Tibial artery (tissue), 4 donors: Measurements from ENCODE around the gene DSCAM.

ENCODE experiments used
- DNase-seq, 2 donors: peaks; one replicate each; pipeline ENCODE4 v3.0.0-alpha.2; 2019
- H3K27ac ChIP-seq, 2 donors: fragments of 200-600 bp; sonication (generic) in 1 of 2; 1 replicate in 1 of 2; 2 replicates in 1 of 2; pipeline ENCODE4 v1.5.1; 2018 to 2019; ENCODE audit warnings: mild to moderate bottlenecking in 1 of 2
- H3K27me3 ChIP-seq, 2 donors: fragments of 200-600 bp; sonication (generic) in 1 of 2; one replicate each; pipeline versions ENCODE4 v1.5.1 to v1.6.0; 2016 to 2019
- H3K36me3 ChIP-seq, 3 donors: fragments of 200-600 bp; sonication (generic) in 2 of 3; one replicate each; pipeline ENCODE4 v1.5.1; 2016 to 2019; ENCODE audit warnings: mild to moderate bottlenecking in 2 of 3
- H3K4me1 ChIP-seq, 4 donors: fragments of 200-600 bp; sonication (generic) in 2 of 4; 1 replicate in 3 of 4; 2 replicates in 1 of 4; pipeline ENCODE4 v1.5.1; 2016 to 2019
- H3K4me3 ChIP-seq, 2 donors: fragments of 200-600 bp; sonication (generic) in 1 of 2; 1 replicate in 1 of 2; 2 replicates in 1 of 2; pipeline ENCODE4 v1.5.1; 2018 to 2019; ENCODE audit warnings: mild to moderate bottlenecking in 2 of 2
- H3K9me3 ChIP-seq, 3 donors: fragments of 200-600 bp; sonication (generic) in 1 of 3; one replicate each; pipeline ENCODE4 v1.5.1; 2016 to 2019
- intact Hi-C: fragments of 100-400 bp; cut with DNase I; formaldehyde crosslinking; loops from one replicate; pipeline ENCODE4 v1.15.0; 2023; ENCODE audit warnings: low total_unique reads
- TF ChIP-seq, protein P1 (sequence below), 2 experiments: fragments of 200-600 bp in 1 of 2; fragments of 450-650 bp in 1 of 2; IDR thresholded peaks; one replicate each; pipeline ENCODE4 v1.5.1; 2017 to 2019; ENCODE audit warnings: antibody characterized with exemption in 2 of 2, mild to moderate bottlenecking in 1 of 2, moderate library complexity in 1 of 2

Gene DSCAM

DNA sequence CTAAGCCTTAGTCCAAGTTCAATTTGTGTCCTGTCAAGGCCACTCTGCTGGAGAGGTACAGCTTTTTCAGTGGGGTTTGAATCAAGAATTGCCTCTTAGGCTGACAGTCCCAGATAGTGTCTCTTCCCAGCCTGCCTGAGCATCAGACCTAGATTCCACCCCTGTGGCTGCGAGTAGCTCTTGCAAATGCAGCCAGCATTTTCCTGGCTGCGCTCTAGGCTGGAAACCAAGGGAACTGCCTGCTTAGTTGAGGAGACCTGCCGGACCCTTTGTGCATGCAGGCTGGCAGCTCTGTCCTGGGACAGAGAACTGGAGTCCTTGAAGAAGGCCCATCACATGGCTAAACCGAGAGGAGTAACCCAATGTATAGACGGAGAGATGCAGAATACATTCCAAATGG lies 686.0 kb downstream of the DSCAM start:
- intact Hi-C loops: no loop called here
- Histone ChIP-seq H3K4me1 (no peaks in the 10 kb centered on the region), H3K4me3 (no peak overlapping the region), H3K27me3 (no peaks in the 10 kb centered on the region), H3K9me3 (no peaks in the 10 kb centered on the region), H3K27ac (no peak overlapping the region), H3K36me3 (no peaks in the 10 kb centered on the region)
- DNase-seq: no peak
- TF ChIP-seq, protein P1, sequence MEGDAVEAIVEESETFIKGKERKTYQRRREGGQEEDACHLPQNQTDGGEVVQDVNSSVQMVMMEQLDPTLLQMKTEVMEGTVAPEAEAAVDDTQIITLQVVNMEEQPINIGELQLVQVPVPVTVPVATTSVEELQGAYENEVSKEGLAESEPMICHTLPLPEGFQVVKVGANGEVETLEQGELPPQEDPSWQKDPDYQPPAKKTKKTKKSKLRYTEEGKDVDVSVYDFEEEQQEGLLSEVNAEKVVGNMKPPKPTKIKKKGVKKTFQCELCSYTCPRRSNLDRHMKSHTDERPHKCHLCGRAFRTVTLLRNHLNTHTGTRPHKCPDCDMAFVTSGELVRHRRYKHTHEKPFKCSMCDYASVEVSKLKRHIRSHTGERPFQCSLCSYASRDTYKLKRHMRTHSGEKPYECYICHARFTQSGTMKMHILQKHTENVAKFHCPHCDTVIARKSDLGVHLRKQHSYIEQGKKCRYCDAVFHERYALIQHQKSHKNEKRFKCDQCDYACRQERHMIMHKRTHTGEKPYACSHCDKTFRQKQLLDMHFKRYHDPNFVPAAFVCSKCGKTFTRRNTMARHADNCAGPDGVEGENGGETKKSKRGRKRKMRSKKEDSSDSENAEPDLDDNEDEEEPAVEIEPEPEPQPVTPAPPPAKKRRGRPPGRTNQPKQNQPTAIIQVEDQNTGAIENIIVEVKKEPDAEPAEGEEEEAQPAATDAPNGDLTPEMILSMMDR (IDR thresholded peaks at IDR 0.05): no peak

DNA sequence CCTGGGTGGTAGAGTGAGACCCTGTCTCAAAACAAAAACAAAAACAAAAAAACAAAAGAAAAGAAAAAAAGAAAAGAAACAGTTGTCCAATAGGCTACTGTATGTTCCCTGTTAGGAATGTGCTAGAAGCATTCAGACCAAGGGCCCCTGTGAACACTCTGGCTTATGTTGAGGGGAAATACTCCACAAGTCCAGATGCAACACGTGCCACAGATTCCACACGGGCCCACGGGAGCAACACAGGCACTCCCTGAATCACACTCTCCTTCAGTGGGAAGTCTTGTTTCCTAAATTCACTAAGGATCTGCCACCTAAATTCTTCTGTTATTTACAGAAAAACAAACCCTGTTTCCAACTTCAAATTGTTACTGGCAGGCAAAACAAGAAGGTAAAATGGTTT lies 688.6 kb downstream of the DSCAM start:
- peaks cover 0 to 2% of the 10 kb centered on the region in 2 donors for H3K27me3 ChIP-seq
- DNase-seq: no peak
- intact Hi-C loops: no loop called here
- H3K4me3 ChIP-seq: no peak overlapping the region
- H3K36me3 ChIP-seq: no peaks in the 10 kb centered on the region
- no peaks in the 10 kb centered on the region for H3K4me1 ChIP-seq
- H3K27ac ChIP-seq: no peak overlapping the region
- TF ChIP-seq, protein P1 (IDR thresholded peaks at IDR 0.05): no peak
- H3K9me3 ChIP-seq: no peaks in the 10 kb centered on the region

DNA sequence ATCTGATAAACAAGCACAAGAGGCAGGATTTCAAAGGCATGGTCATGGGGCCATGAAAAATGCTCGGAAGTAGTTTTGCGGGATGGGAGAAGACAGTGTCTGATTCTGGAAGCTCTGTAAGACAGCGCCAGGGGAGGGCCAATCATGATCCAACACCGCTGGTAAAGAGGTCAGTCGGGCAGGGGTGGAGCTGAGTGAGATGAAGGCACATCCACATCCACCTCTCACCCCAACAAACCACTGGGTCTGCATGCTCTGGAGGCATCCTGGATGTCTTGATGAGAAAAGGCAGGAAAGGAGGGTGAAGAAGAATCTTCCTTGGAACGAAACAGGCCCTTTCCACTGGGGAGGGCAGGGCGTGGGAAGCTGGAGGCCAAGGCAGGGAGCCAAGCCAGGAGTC lies 691.4 kb downstream of the DSCAM start:
- Histone ChIP-seq H3K36me3 (no peaks in the 10 kb centered on the region), H3K27ac (no peak overlapping the region), H3K27me3 (peaks cover 0 to 9% of the 10 kb centered on the region in 2 donors), H3K4me1 (no peaks in the 10 kb centered on the region), H3K9me3 (no peaks in the 10 kb centered on the region), H3K4me3 (no peak overlapping the region)
- no peak for DNase-seq
- intact Hi-C loops: no loop called here
- TF ChIP-seq, protein P1 (IDR thresholded peaks at IDR 0.05): no peak

DNA sequence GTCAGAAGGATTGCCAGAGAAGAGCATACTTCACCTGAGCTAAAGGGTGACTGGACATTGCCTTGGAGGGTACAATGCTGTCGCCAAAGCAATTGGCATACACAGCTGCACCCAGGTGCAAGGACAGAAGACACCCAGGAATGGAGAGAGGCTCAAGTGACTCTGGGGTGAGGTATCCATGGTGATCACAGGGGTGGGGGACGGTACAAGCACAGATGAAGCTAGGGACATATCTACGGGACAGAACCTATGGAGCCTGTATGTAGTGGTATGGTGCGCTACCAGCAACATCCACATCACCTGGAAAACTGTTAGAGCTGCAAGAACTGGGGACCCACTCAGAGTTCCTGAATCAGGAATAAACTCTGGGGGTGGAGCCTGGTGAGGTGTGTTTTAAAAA lies 693.6 kb downstream of the DSCAM start:
- Histone ChIP-seq H3K9me3 (no peaks in the 10 kb centered on the region), H3K27me3 (peaks cover 0 to 9% of the 10 kb centered on the region in 2 donors), H3K4me1 (no peaks in the 10 kb centered on the region), H3K4me3 (no peak overlapping the region), H3K27ac (no peak overlapping the region), H3K36me3 (no peaks in the 10 kb centered on the region)
- TF ChIP-seq, protein P1 (IDR thresholded peaks at IDR 0.05): no peak
- intact Hi-C loops: no loop called here
- no peak for DNase-seq

DNA sequence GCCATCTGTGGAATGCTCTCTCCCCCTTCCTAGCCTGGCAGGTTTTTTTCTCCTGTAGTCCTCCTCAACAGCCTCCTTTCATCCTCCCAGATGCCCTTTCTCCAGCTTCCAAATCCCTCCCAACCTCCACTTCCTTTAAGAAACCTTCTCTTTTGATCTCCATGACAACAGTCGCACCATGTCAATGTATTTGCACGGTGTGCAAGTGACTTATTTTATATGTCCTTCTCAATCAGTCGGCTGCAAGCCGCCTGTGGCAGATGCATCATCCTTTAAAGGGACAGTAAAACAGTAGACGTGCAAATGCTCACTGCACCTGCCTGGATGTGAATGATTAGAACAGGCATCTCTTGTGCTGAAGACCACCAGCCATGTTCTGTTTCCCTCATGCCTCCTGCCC lies 694.5 kb downstream of the DSCAM start:
- Histone ChIP-seq H3K27ac (no peak overlapping the region), H3K4me3 (no peak overlapping the region), H3K9me3 (no peaks in the 10 kb centered on the region), H3K4me1 (no peaks in the 10 kb centered on the region), H3K27me3 (peaks cover 0 to 9% of the 10 kb centered on the region in 2 donors), H3K36me3 (no peaks in the 10 kb centered on the region)
- intact Hi-C loops: no loop called here
- DNase-seq: no peak
- TF ChIP-seq, protein P1 (IDR thresholded peaks at IDR 0.05): no peak

DNA sequence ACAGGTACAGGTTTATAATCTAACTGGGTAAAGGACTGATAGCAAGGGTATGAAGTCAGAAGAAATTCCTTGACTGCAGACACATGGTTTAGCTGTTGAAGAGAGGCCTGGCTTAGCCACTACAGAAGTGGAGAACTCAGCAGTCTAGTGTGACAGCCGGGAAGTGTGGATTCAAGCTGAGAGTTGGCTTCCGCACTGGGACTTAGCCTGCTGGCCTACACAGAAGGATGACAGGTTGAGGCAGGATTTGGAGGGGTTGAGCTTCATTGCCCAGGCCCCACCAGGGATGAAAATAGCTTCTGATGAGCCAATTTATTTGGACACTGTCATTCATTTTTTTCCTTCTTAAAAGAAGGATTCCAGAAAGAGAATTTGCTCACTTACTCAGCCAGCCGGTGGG lies 695.3 kb downstream of the DSCAM start:
- Histone ChIP-seq H3K9me3 (no peaks in the 10 kb centered on the region), H3K36me3 (no peaks in the 10 kb centered on the region), H3K4me1 (no peaks in the 10 kb centered on the region), H3K4me3 (no peak overlapping the region), H3K27ac (no peak overlapping the region), H3K27me3 (peaks cover 0 to 9% of the 10 kb centered on the region in 2 donors)
- intact Hi-C loops: no loop called here
- TF ChIP-seq, protein P1 (IDR thresholded peaks at IDR 0.05): no peak
- DNase-seq: no peak
